ENCODE results near the gene PPTC7.

- TF ChIP-seq CTCF (IDR thresholded peaks at IDR 0.05; ENCODE audit: poor library complexity) (no peak), EZH2 (IDR thresholded peaks at IDR 0.05; ENCODE audit: borderline replicate concordance) (no peak)
Measured at GRCh38 chr12:110566993-110567392, 16.1 kb downstream of the PPTC7 start.

Measured in hepatocyte (in vitro differentiated cells).